Activated CD8-positive, alpha-beta T cell treated with anti-CD3 and anti-CD28 coated beads for 36 hours (primary cell): ENCODE measurements around the gene SELENON. TPM values are rescaled to one million over a fixed set of nuclear protein-coding genes. Genes with fewer than 3 reads are reported as not detected.

Experiments used
- ATAC-seq: fragments of 200-7000 bp; cut with Tn5 transposase; one replicate; pipeline ENCODE4 v1.10.0; 2021; ENCODE audit warnings: mild to moderate bottlenecking, moderate library complexity
- CTCF ChIA-PET: fragments of 350-600 bp; sonication (Branson Sonifier 250); formaldehyde crosslinking; loops from one replicate; lab custom pipeline; 2021; ENCODE audit warnings: antibody characterized with exemption; lab: Charles Lee
- POLR2A ChIA-PET: fragments of 350-600 bp; sonication (Branson Sonifier 250); formaldehyde crosslinking; loops from one replicate; lab custom pipeline; 2021; ENCODE audit warnings: antibody characterized with exemption; lab: Charles Lee
- DNase-seq: peaks from one replicate; pipeline ENCODE4 v3.0.0-alpha.2; 2020
- H3K27ac Mint-ChIP-seq: one replicate; pipeline ENCODE4 v1.8.0; 2021; ENCODE audit warnings: mild to moderate bottlenecking, mixed read lengths
- H3K27me3 Mint-ChIP-seq: one replicate; pipeline ENCODE4 v1.8.0; 2021; ENCODE audit warnings: mixed read lengths
- H3K36me3 Mint-ChIP-seq: one replicate; pipeline ENCODE4 v1.8.0; 2021; ENCODE audit warnings: low read depth, mixed read lengths
- H3K4me1 Mint-ChIP-seq: one replicate; pipeline ENCODE4 v1.8.0; 2021; ENCODE audit warnings: low read depth, mixed read lengths
- H3K4me3 Mint-ChIP-seq: one replicate; pipeline ENCODE4 v1.8.0; 2021; ENCODE audit warnings: mild to moderate bottlenecking, moderate library complexity, mixed read lengths
- H3K9me3 Mint-ChIP-seq: one replicate; pipeline ENCODE4 v1.8.0; 2021; ENCODE audit warnings: mixed read lengths
- intact Hi-C: fragments of 100-400 bp; cut with micrococcal nuclease; formaldehyde crosslinking; loops from one replicate; pipeline ENCODE4 v1.10.0; 2022
- total RNA-seq, 2 experiments: library from RNA; stranded (reverse); gene quantifications; one replicate each; pipeline ENCODE4 v1.2.3, GENCODE V29; 2021
- TF ChIP-seq, protein P1 (sequence below): fragments of 200-600 bp; IDR thresholded peaks from one replicate; pipeline ENCODE4 v1.8.0; 2022; ENCODE audit warnings: antibody characterized with exemption, mild to moderate bottlenecking

SELENON gene
- total RNA-seq, 2 experiments from 2014 or later: 15.3 to 17.7 TPM

- H3K27me3 Mint-ChIP-seq: no peaks in the 10 kb centered on the region
- peaks cover 5% of the 10 kb centered on the region for H3K9me3 Mint-ChIP-seq
- ATAC-seq (no peak), DNase-seq (no peak)
- peaks cover 3% of the 10 kb centered on the region for H3K36me3 Mint-ChIP-seq
- intact Hi-C loops: no loop called here
- ChIA-PET POLR2A (interaction anchor here (0.7 to 3.4 kb wide), 4 partner anchors 14 to 169 kb away, joined by 3 to 8 read pairs (median 4); no protein-coding TSS in a partner anchor), CTCF (interaction anchor here (0.9 to 1.9 kb wide), 3 partner anchors 23 to 588 kb away, joined by 3 to 6 read pairs (median 3); no protein-coding TSS in a partner anchor)
- H3K4me3 Mint-ChIP-seq: no peak overlapping the region
- H3K27ac Mint-ChIP-seq: no peak overlapping the region
- H3K4me1 Mint-ChIP-seq: no peaks in the 10 kb centered on the region
- TF ChIP-seq, protein P1, sequence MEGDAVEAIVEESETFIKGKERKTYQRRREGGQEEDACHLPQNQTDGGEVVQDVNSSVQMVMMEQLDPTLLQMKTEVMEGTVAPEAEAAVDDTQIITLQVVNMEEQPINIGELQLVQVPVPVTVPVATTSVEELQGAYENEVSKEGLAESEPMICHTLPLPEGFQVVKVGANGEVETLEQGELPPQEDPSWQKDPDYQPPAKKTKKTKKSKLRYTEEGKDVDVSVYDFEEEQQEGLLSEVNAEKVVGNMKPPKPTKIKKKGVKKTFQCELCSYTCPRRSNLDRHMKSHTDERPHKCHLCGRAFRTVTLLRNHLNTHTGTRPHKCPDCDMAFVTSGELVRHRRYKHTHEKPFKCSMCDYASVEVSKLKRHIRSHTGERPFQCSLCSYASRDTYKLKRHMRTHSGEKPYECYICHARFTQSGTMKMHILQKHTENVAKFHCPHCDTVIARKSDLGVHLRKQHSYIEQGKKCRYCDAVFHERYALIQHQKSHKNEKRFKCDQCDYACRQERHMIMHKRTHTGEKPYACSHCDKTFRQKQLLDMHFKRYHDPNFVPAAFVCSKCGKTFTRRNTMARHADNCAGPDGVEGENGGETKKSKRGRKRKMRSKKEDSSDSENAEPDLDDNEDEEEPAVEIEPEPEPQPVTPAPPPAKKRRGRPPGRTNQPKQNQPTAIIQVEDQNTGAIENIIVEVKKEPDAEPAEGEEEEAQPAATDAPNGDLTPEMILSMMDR: no peak
Measured at GRCh38 chr1:25844536-25845337, 44.7 kb downstream of the SELENON start.

DNA sequence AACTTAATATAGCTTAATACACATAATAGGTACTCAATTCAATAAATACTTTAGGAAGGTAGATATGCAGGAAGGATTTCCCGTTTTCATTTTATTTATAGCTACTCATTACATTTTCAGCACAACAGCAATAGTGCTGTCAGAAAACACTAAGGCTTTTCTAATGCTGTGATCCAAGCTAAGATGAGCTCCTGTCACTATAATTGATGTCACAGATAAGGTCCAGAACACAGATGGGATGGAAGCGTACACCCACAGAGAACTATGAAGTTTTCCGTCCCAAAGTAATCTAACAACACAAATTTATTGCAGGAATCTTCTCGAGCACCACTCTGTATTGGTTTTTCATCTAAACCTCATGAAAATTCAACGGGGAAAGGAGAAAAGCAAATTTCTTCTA is 45.7 kb downstream of the SELENON start:
- ATAC-seq: no peak
- Mint-ChIP-seq H3K4me3 (no peak overlapping the region), H3K9me3 (no peaks in the 10 kb centered on the region), H3K27me3 (no peaks in the 10 kb centered on the region), H3K4me1 (no peaks in the 10 kb centered on the region), H3K36me3 (no peaks in the 10 kb centered on the region), H3K27ac (no peak overlapping the region)
- TF ChIP-seq, protein P1: no peak
- CTCF ChIA-PET: interaction anchor here (1.9 kb wide), 1 partner anchor 50 kb away, joined by 6 read pairs; no protein-coding TSS in a partner anchor
- POLR2A ChIA-PET: interaction anchor here (0.7 to 1.1 kb wide), 2 partner anchors 8 to 15 kb away, joined by 3 read pairs; no protein-coding TSS in a partner anchor
- intact Hi-C loops: no loop called here
- no peak for DNase-seq

GRCh38 chr1:25847929-25848328 is 47.9 kb downstream of the SELENON start:
- ChIA-PET CTCF (no interaction called here), POLR2A (interaction anchor here (0.6 kb wide), 1 partner anchor 17 kb away, joined by 3 read pairs; no protein-coding TSS in a partner anchor)
- Mint-ChIP-seq H3K36me3 (peaks cover 2% of the 10 kb centered on the region), H3K9me3 (no peaks in the 10 kb centered on the region), H3K27me3 (no peaks in the 10 kb centered on the region), H3K4me1 (no peaks in the 10 kb centered on the region), H3K4me3 (no peak overlapping the region), H3K27ac (no peak overlapping the region)
- no peak for DNase-seq
- intact Hi-C loops: no loop called here
- TF ChIP-seq, protein P1: no peak
- no peak for ATAC-seq

- DNase-seq (no peak), ATAC-seq (no peak)
- Mint-ChIP-seq H3K27me3 (no peaks in the 10 kb centered on the region), H3K4me3 (no peak overlapping the region), H3K9me3 (no peaks in the 10 kb centered on the region), H3K27ac (no peak overlapping the region), H3K36me3 (peaks cover 2% of the 10 kb centered on the region), H3K4me1 (no peaks in the 10 kb centered on the region)
- ChIA-PET CTCF (interaction anchor here (1.0 kb wide), 1 partner anchor 41 kb away, joined by 3 read pairs; no protein-coding TSS in a partner anchor), POLR2A (interaction anchor here (0.6 to 0.8 kb wide), 2 partner anchors 17 to 43 kb away, joined by 3 read pairs; no protein-coding TSS in a partner anchor)
- intact Hi-C loops: no loop called here
- TF ChIP-seq, protein P1: no peak
Measured at GRCh38 chr1:25848531-25848930, 48.5 kb downstream of the SELENON start.

DNA sequence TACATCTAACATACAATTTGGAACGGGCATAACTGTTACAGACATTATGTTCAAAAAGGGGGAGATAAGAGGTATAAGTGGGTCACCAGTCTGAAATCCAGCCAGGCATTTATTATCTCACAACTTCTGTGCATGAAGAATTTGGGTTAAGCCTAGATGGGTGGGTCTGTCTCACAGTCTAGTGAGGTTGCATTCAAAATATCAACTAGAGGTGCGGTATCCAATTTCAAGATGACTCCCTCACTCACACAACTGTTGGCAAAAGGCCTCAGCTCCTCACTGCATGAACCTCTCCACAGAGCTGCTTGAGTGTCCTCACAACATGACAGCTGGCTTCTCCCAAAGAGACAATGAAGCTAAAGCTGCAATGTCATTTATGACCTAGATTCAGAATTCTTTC is 54.6 kb downstream of the SELENON start:
- no peak for ATAC-seq
- CTCF ChIA-PET: no interaction called here

More for the DNA sequence above, 54.6 kb downstream of the SELENON start:
- intact Hi-C loops: no loop called here
- Mint-ChIP-seq H3K27me3 (no peaks in the 10 kb centered on the region), H3K4me1 (peaks cover 9% of the 10 kb centered on the region), H3K27ac (no peak overlapping the region), H3K9me3 (no peaks in the 10 kb centered on the region), H3K36me3 (peaks cover 3% of the 10 kb centered on the region), H3K4me3 (no peak overlapping the region)
- no peak for DNase-seq
- POLR2A ChIA-PET: interaction anchor here (0.7 to 1.1 kb wide), 2 partner anchors 33 to 214 kb away, joined by 3 read pairs; no protein-coding TSS in a partner anchor
- TF ChIP-seq, protein P1: no peak
